Stimulated activated CD4-positive, alpha-beta T cell treated with anti-CD3 and anti-CD28 coated beads, Interleukin-1b, Interleukin-23, amount 100 ng/mL, for 4 hours (primary cell): Measurements from ENCODE around the gene KRTAP12-2.
"Not testable (repeated sequence)": the region's sequence is repeated elsewhere in the genome, so short reads cannot be mapped to it uniquely, and the experiment has no call there.

ENCODE experiments used
- DNase-seq, 2 donors: peaks; one replicate each; pipeline ENCODE4 v3.0.0-alpha.2; 2020; ENCODE audit warnings: low read depth in 2 of 2

KRTAP12-2 gene

DNA sequence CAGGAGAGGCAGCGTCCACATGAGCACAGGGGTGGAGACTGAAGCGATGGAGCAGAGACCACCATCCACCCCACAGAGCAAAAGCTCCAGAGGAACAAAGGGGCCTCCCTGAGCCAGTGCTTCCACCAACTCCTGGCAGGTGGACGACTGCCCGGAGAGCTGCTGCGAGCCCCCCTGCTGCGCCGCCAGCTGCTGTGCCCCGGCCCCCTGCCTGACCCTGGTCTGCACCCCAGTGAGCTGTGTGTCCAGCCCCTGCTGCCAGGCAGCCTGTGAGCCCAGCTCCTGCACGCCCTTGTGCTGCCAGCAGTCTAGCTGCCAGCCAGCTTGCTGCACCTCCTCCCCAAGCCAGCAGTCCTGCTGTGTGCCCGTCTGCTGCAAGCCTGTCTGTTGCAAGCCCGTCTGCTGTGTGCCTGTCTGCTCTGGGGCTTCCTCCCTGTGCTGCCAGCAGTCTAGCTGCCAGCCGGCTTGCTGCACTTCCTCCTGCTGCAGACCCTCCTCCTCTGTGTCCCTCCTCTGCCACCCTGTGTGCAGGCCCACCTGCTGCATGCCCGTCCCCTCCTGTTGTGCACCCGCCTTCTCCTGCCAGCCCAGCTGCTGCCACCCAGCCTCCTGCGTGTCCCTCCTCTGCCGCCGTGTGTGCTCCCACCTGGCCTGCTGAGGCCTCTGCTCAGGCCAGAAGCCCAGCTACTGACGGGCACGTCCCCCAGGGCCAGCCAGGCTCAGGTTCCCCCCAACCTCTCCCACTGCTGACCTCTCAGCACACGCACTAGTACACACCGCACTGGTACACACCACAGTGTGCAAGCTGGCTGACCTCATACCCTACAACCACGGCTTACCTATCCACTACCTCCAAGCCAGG lies 35.6 kb upstream of the KRTAP12-2 start:
- DNase-seq, result no peak

DNA sequence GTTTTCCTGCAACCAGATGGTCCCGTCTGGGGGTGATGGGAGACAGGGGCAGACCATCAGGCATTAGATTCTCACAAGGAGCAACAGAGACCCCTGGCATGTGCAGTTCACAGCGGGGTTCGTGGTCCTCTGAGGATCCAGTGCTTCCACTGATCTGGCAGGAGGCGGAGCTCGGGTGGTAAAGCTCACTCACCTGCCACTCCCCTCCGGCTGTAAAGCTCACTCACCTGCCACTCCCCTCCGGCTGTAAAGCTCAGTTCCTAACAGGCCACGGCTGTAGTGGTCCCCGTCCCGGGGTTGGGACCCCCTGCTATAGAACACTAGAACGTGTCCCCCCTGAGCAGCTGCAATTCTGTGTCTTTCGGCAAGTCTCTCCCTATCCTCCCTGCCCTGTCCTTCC lies 34.8 kb upstream of the KRTAP12-2 start:
- no peak for DNase-seq

DNA sequence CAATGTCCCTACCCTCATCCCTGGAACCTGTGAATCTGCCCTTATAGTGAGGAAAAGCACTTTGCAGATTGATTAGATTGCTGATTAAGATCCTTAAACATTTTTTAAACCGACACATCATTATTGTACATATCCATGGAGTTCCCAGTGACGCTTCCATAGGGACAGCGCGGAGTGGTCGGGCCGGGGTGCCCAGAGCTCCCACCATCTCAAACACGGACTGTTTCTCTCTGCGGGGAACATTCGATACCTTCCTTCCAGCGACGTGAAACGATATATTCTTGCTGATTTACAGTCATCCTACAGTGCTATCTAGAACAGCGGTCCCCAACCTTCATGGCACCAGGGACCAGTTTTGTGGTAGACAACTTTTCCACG lies 34.3 kb upstream of the KRTAP12-2 start:
- DNase-seq, result no peak

DNA sequence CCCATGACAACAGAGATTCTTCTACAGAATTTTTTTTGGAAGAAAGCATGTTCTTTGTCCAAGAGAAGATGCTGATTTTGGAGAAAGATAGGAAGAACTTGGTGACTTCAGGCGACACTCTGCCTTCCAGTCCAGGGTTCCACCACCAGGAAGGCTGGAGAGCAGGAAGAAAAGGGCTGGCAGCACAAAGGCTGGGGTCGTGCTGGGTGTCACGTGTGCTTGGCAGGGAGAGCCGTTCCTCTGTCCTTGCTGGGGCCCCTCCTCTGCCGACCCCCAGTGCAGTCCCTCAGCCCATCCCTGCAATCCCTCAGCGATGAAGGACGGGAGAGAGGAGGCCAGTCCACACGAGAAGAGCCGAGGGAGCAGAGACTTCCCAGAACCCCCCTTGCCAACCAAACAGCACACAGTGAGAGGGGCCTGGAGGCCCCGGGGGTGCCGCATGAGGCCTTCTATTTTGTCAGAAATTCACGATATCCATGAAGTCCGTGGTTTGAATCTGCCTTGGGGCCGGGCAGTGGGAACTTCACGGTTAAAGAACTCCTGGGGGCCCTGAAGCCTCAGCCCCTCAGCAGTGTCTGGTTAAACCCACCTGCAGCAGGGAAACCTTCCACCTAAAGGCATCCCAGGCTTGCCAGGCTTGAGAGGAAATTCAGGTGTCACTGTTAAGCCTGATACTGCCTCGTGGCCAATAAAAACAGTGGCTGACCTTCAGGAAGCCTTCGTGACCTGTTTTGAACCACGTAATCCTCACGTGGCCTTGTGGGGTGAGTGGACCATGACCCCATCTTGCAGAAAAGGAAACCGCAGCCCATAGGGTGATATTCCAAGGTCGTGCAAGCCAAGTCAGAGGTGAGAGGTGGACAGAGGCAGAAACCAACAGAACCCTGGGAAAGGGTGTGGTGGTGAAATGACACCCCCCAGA lies 33.6 kb upstream of the KRTAP12-2 start:
- DNase-seq, result no peak

DNA sequence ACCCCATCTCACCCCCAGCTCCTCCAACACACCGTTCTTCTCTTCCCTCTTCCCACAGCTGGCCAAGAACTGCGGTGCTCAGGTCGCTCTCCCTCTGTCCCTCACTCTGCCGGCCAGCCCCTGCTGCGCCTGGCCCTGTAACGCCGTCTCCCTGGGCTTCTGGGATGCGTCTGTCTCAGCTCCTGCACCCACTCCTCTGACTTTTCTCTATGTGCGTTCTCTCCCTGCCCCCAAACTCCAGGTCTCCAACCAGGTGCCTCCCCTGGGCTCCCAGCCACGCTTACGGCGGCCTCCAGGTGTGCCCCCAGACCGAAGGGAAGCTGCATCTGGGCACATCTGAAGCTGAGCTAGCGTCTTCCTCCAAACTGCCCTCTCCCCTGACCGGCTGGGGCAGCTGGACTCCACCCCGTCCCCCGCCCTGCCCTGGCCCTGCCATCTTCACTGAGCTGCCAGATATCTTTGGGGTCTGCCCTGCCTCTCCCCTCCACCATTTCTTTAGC lies 32.8 kb upstream of the KRTAP12-2 start:
- no peak for DNase-seq

DNA sequence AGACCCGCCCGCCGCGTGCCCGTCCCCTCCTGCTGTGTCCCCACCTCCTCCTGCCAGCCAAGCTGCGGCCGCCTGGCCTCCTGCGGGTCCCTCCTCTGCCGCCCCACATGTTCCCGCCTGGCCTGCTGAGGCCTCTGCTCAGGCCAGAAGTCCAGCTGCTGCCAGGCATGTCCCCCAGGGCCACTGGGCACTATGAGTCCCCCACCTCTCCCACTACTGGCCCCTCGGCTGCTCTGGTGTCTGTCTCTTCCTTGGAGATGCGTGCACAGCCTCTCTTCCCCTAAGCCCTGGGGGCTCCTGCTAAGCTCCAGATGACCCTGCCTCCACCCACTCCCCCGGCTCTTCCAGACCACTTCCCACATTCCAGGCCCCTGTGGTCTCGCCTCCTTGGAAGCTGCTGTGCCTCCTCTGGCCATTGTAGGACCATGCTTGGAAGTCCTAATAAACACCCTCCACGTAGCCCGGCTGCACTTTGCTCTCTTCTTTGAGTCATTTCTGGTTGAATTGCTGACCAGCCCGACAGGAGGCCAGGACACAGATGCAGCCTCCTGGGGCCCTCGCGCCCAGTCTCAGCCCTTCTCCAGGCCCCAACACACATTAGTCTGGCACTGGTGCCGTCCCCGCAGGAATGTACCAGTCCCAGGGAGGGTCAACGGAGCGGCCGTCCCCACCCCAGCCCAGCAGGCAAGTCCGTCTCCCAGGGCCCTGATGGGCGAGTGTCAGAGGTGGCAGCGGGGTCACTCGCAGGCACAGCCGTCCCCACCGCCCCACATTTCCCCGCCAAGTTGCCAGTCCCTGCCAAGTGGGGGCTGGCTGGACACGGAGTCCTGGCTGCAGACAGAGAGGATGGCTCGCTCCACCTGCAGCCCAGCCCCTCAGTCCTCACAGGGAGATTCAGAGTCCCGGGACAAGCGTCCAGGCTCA lies 31.3 kb upstream of the KRTAP12-2 start:
- no peak for DNase-seq

DNA sequence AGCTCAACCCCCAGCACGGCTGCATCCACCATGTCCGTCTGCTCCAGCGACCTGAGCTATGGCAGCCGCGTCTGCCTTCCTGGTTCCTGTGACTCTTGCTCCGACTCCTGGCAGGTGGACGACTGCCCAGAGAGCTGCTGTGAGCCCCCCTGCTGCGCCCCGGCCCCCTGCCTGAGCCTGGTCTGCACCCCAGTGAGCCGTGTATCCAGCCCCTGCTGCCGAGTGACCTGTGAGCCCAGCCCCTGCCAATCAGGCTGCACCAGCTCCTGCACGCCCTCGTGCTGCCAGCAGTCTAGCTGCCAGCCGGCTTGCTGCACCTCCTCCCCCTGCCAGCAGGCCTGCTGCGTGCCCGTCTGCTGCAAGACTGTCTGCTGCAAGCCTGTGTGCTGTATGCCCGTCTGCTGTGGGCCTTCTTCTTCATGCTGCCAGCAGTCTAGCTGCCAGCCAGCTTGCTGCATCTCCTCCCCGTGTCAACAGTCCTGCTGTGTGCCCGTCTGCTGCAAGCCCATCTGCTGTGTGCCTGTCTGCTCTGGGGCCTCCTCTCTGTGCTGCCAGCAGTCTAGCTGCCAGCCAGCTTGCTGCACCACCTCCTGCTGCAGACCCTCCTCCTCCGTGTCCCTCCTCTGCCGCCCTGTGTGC lies 30.6 kb upstream of the KRTAP12-2 start, which contains the start of gene KRTAP10-12:
KRTAP10-12 (plus strand) TSS at position 1 of the 639 bp plus-strand sequence; CDS start at position 31, 30 bp downstream.
- not testable (repeated sequence) for DNase-seq

DNA sequence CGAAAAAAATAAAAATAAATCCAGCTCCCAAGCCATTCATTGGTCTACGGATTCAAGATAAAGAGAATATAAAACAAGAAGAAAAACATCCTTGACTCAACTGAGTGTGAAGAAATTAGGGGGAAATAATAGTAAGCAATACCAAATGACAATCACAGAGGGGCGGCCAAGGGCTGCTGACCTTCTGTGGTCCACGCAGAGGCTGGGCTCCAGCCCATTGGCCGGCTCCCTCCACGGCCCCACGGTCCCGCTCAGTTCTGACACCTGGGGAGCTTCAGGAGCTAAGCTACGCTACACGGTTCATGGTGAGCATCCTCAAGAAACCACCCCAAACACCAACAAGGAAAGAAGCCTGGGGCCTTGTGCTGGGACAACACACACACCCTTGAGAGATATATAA lies 29.8 kb upstream of the KRTAP12-2 start:
- no peak for DNase-seq

DNA sequence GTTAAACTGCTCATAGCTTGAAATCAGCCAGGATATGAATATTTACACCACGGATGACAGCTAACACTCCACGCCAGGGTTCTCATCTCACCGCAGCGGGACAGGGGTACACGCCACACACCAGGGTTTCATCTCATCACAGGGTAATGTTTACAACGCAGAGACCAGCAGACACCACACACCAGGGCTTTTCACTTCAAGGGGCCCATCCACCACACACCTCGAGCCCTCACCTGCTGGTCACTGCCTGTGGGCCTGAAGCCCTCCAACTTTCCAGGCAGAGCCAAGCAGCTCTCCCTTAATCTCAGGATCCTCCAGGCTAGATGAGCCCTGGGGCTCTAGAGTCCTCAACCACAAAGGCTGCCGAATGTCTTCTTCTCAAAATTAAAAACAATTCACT lies 28.9 kb upstream of the KRTAP12-2 start:
- DNase-seq, result no peak

DNA sequence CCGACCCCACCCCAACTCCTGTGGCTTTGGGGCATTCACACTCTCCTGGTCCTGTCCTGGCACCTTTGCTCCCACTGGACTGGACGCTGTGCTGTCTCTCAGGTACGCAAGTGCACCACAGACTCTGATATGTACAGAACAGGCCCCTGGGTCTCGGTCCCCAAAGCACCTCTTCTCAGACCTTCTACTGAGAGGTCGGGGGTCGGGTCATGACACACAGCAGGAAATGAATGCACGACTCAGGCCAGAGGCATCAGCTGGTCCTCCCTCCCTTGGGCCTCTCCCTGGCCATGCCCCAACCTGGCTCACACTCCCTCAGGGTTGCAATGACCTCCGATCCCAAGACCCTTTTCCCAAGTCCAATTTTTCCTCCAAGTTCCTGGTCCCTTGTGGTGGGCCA lies 28.5 kb upstream of the KRTAP12-2 start:
- DNase-seq, result no peak

DNA sequence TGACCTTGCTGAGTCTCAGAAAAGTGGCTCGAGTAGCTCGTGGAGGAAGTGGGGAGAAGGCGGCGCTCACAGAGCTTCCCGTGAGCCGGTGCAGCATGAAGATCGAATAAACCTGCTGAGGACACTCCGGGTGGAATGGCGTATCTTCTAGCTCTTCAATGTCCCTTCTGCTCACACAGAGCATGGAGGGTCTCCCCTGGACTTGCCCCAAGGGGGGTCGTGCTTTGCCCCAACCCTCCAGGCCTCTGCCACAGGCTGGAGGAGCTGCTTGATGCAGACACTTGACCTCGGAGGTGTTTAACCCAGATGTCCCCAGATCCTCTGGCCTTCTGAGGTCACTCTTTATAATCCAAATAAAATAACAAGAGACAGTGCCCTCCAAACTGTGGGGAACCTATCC lies 28.0 kb upstream of the KRTAP12-2 start:
- no peak for DNase-seq

DNA sequence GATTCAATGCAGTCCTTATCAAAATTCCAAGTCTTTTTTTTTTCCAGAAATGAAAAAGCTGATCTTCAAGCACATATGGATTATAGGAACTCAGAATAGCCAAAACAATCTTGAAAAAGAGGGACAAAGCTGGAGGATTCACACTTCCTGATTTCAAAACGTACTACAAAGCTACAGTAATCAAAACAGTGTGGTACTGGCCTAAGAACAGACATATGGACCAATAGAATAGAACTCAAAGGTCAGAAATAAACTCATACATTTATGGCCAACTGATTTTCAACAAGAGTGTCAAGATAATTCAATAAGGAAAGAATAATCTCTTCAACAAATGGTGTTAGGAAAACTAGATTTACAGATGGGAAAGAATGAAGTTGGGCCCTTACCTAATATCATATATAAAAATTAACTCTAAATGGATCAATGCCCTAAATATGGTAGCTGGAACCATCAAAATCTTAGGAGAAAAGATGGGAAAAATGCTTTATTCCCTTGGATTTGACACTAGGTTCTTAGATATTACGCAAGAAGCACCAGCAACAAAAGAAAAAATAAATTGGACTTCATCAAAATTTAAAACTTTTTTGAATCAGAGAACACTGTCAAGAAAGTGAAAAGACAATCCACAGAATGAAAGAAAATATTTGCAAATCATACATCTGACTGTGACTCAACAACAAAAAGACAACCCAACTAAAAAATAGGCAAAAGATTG lies 26.2 kb upstream of the KRTAP12-2 start:
- no peak for DNase-seq

DNA sequence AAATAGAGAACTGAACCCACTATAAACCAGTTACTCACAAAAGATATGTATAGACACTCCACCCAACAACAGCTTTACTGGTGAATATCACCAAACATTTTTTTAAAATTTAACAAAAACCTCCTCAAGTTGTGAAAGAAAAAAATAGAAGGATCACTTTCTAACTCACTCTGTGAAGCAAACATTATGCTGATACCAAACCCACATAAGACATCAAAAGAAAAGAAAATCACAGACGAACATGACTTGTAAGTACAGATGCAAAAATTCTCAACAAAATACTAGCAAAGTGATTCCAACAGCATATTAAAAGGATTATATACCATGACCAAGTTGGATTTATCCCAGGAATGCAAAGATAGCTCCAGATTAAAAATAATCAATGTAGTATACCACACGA lies 25.0 kb upstream of the KRTAP12-2 start:
- DNase-seq, result no peak

DNA sequence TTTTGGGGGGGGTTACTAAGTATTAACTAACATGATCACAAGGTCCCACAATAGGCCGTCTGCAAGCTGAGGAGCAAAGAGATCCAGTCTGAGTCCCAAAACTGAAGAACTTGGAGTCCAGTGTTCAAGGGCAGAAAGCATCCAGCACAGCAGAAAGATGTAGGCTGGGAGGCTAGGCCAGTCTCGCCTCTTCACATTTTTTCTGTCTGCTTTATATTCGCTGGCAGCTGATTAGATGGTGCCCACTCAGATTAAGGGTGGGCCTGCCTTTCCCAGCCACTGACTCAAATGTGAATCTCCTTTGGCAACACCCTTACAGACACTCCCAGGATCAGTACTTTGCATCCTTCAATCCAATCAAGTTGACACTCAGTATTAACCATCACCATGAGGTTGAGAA lies 23.0 kb upstream of the KRTAP12-2 start:
- not testable (repeated sequence) for DNase-seq

DNA sequence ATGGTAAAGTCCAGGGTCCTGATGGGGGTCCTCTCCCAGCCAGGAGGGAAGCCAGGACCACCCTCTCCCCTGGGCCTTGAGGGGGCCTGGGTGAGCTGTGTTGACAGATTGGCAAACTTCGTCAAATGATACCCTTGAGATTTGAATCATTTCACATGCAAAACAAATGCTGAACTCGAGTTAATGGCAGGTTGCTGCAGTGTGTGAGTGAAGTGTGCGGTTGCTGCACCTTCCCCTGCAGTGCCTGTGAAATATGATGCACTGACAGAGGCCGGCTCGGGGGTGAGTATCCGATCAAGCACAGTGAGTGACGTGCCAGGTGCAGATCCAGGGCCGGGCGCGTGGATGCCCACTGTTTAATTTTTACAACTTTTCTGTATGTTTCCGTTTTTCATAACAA lies 20.9 kb upstream of the KRTAP12-2 start:
- no peak for DNase-seq

DNA sequence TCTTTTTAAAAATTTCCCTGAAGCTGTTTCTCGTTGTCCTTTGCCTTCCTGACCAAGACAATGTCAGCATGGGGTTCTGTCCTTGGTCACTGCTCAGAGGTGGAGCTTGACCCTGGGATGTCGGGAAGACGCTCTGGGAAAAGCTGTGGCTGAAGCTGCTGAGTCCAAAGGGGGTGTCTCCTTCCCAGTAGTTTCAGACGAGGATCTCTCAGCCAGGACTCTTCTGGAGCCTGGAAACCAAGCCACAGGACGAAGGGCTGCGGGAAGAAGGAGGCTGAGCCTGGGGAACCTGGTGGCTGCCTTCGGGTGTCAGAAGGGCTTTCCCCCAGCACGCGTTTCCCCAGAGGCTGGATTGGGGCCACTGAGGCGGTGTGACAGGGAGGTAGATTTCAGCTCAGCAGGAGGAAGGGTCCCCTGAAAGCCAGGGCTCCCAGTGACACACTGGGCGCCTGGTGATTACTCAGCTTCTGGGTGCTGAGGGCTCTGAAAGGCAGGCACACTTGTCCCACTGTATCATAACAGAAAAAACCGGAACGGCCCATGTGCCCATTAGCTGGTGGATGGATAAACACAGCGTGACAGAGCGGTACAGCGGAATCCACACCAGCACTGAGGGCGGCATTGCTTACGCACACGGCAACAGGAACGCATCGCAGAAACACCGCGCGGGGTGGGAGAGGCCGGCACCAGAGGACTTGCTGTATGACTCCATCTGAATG lies 20.3 kb upstream of the KRTAP12-2 start:
- no peak for DNase-seq

DNA sequence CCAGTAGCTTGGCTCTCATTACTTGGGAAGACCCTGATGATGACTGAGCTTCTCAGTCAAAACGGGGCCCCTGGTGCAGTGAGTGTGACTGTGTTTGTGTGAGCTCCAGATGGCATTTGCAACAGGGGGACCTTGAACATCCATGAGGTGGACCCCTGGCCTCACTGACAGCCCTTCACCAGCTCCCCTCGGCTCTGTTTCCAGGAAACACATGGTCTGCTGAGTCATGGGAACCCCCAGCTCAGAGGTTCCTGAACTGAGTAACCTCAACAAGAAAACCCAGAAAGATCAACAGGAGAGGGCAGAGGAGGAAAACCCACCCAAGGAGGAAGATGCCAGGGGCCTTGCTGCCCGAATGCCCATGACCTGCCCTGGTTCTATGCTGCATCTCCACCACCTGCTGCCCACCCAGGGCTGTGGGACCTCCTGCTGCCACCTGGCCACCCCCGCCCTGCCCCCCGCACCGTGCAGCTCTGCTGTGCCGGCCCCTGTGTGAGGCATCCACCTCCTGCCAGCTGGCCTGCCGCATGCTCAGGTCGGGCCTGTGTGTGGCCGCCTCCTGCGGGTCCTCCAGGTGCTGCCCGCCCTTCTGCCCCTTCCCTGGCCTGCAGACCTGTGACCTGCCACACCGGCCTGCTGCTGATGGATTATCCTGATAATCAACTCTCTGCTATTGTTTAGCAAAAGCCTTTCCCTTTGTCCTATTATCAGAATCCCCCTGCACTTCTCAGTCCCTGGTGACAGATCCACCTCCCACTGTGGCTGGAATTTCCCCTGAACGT lies 19.5 kb upstream of the KRTAP12-2 start:
- DNase-seq, result no peak

DNA sequence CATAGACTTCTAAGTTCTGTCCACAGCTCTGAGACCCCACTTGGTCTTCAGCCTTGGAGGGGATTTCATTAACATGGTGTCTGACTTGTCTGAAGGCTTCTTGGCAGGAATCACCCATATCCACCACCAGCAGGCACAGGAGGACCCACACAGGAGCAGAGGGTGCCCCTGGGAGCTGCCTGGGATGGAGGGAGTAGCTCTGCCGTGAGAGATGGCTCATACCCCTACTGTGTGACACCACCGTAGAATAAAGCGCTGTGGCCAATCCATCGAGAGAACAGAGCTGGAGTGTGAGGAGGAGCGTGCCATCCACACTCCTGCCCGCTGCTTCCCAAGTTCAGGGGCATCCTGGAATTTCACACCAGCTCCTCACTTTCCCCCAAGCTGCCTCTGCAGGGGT lies 18.3 kb upstream of the KRTAP12-2 start:
- DNase-seq, result not testable (repeated sequence)

DNA sequence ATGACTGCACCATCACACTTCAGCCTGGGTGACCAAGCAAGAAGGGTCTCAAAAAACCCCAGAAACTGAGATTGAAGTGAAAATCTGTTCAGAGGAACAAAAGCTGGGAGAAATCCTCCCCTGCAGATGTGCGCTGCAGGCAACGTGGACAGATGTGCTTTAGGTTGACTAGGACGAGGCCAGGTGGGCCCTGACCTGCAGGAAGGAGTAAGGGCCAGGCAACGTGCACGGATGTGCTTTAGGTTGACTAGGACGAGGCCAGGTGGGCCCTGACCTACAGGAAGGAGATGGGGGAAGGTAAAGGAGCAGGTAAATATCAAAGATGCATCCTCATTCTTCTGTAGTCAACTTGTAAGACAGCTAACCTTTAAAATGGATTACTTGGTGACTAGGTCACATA lies 17.8 kb upstream of the KRTAP12-2 start:
- DNase-seq, result no peak
